ENCODE data around the gene SETD5.

DNA sequence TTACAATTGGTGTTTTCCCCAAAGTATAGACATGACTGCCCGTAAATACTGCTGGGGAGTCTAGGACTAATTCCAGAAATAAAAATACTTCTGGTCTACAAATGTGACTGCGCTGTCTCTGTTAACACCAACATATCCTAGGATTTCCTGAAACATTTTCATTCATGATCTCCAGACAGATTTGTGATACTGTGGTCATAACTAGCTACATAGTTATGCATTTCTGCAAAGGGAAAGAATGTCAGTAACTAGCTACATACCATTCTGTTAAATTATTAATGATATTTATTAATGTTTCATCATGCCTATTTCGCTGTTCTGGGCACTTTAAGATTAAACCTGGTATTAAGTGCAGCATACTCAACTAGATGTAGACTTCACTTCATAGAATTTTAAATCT is 33.3 kb downstream of the SETD5 start:
- TF ChIP-seq, protein P1, sequence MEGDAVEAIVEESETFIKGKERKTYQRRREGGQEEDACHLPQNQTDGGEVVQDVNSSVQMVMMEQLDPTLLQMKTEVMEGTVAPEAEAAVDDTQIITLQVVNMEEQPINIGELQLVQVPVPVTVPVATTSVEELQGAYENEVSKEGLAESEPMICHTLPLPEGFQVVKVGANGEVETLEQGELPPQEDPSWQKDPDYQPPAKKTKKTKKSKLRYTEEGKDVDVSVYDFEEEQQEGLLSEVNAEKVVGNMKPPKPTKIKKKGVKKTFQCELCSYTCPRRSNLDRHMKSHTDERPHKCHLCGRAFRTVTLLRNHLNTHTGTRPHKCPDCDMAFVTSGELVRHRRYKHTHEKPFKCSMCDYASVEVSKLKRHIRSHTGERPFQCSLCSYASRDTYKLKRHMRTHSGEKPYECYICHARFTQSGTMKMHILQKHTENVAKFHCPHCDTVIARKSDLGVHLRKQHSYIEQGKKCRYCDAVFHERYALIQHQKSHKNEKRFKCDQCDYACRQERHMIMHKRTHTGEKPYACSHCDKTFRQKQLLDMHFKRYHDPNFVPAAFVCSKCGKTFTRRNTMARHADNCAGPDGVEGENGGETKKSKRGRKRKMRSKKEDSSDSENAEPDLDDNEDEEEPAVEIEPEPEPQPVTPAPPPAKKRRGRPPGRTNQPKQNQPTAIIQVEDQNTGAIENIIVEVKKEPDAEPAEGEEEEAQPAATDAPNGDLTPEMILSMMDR (conservative IDR thresholded peaks at IDR 0.05) = no peak
- TF ChIP-seq ZFX (IDR thresholded peaks at IDR 0.05) = no peak
